HG03457 (cell line): ENCODE data around the gene SYNE4.
"Not testable (repeated sequence)": the region's sequence is repeated elsewhere in the genome, so short reads cannot be mapped to it uniquely, and the experiment has no call there.

ENCODE experiments used
- ATAC-seq: cut with Tn5 transposase; IDR thresholded peaks from one replicate; pipeline ENCODE4 v1.9.1; 2021; ENCODE audit warnings: moderate number of reproducible peaks; ENCODE audit not compliant: unreplicated experiment

SYNE4 gene

GRCh38 chr19:36008336-36008978 lies at the start of gene SYNE4:
SYNE4 (minus strand) TSS chr19:36008813; CDS start chr19:36008681, 132 bp downstream.
- ATAC-seq: no peak

GRCh38 chr19:36054733-36055686 lies 46.4 kb upstream of the SYNE4 start, which contains the start of gene WDR62:
WDR62 (plus strand) TSS chr19:36054897; CDS start chr19:36054972, 75 bp downstream.
- peak; percentile 42 for ATAC-seq

GRCh38 chr19:36054119-36054732 lies 45.6 kb upstream of the SYNE4 start, which contains the start of gene THAP8:
THAP8 (minus strand) TSS chr19:36054285; CDS start chr19:36054217, 68 bp downstream.
- peak; percentile 67 for ATAC-seq

- ATAC-seq: no peak
Observed at GRCh38 chr19:36051637-36052036, 43.0 kb upstream of the SYNE4 start.

- ATAC-seq: no peak
Observed at GRCh38 chr19:36051236-36051635, 42.6 kb upstream of the SYNE4 start.

- ATAC-seq: no peak
Observed at GRCh38 chr19:36049080-36049698, 40.6 kb upstream of the SYNE4 start.

GRCh38 chr19:36047835-36048234 lies 39.2 kb upstream of the SYNE4 start:
- ATAC-seq: no peak

- no peak for ATAC-seq
Observed at GRCh38 chr19:36046443-36047050, 37.9 kb upstream of the SYNE4 start.

- ATAC-seq: no peak
Observed at GRCh38 chr19:36043952-36044351, 35.3 kb upstream of the SYNE4 start.

GRCh38 chr19:36041831-36042230 lies 33.2 kb upstream of the SYNE4 start:
- no peak for ATAC-seq

GRCh38 chr19:36041092-36041491 lies 32.5 kb upstream of the SYNE4 start:
- not testable (repeated sequence) for ATAC-seq

GRCh38 chr19:36040495-36040894 lies 31.9 kb upstream of the SYNE4 start:
- no peak for ATAC-seq

- ATAC-seq: no peak
Observed at GRCh38 chr19:36032251-36033104, 23.9 kb upstream of the SYNE4 start, which contains the start of gene CLIP3. CLIP3 (minus strand) TSS chr19:36032873; CDS start chr19:36032357, 516 bp downstream.

GRCh38 chr19:36031308-36031707 lies 22.7 kb upstream of the SYNE4 start:
- no peak for ATAC-seq

- no peak for ATAC-seq
Observed at GRCh38 chr19:36030264-36031148, 21.9 kb upstream of the SYNE4 start.

- ATAC-seq: no peak
Observed at GRCh38 chr19:36028313-36029041, 19.9 kb upstream of the SYNE4 start.

GRCh38 chr19:36027696-36028095 lies 19.1 kb upstream of the SYNE4 start:
- no peak for ATAC-seq
